G401.6 (cell line): ENCODE results near the gene SCG5.

Experiments
- FAIRE-seq: peaks from 2 replicates; lab custom pipeline; 2012; peaks lifted over from hg19 to GRCh38; lab: Jason Lieb, UNC

SCG5 gene

GRCh38 chr15:32723171-32723948 lies 81.8 kb downstream of the SCG5 start:
- FAIRE-seq: no peak

GRCh38 chr15:32729700-32730395 lies 88.3 kb downstream of the SCG5 start:
- FAIRE-seq: no peak

- FAIRE-seq: no peak
Observed at GRCh38 chr15:32730677-32731654, 89.5 kb downstream of the SCG5 start.

- no peak for FAIRE-seq
Observed at GRCh38 chr15:32732574-32733157, 91.2 kb downstream of the SCG5 start.

- FAIRE-seq: no peak
Observed at GRCh38 chr15:32733281-32733680, 91.8 kb downstream of the SCG5 start.

- FAIRE-seq: no peak
Observed at GRCh38 chr15:32735989-32736700, 94.6 kb downstream of the SCG5 start.

GRCh38 chr15:32736701-32737061 lies 95.2 kb downstream of the SCG5 start:
- FAIRE-seq: no peak

GRCh38 chr15:32737304-32737703 lies 95.8 kb downstream of the SCG5 start:
- FAIRE-seq: no peak

GRCh38 chr15:32738666-32739065 lies 97.2 kb downstream of the SCG5 start:
- no peak for FAIRE-seq

GRCh38 chr15:32739522-32740063 lies 98.1 kb downstream of the SCG5 start:
- no peak for FAIRE-seq

- FAIRE-seq: no peak
Observed at GRCh38 chr15:32743411-32744140, 102.1 kb downstream of the SCG5 start.

- FAIRE-seq: no peak
Observed at GRCh38 chr15:32746116-32746857, 104.8 kb downstream of the SCG5 start.
